Stimulated activated CD4-positive, alpha-beta T cell treated with anti-CD3 and anti-CD28 coated beads, Interleukin-2, amount 100 ng/mL, for 4 hours (primary cell): ENCODE data around the gene SLC39A11.

Experiments
- DNase-seq: peaks from one replicate; pipeline ENCODE4 v3.0.0-alpha.2; 2020; ENCODE audit warnings: low read depth

SLC39A11 gene

GRCh38 chr17:72870367-72870985 is 222.0 kb downstream of the SLC39A11 start:
- no peak for DNase-seq

GRCh38 chr17:72869630-72870029 is 222.9 kb downstream of the SLC39A11 start:
- no peak for DNase-seq

- DNase-seq, result no peak
These were observed 226.5 kb downstream of the SLC39A11 start for GRCh38 chr17:72865954-72866353.

GRCh38 chr17:72863526-72864211 is 228.8 kb downstream of the SLC39A11 start:
- DNase-seq, result no peak

- no peak for DNase-seq
These were observed 230.1 kb downstream of the SLC39A11 start for GRCh38 chr17:72862276-72862999.

- DNase-seq, result no peak
These were observed 230.7 kb downstream of the SLC39A11 start for GRCh38 chr17:72861811-72862210.

GRCh38 chr17:72860778-72861177 is 231.7 kb downstream of the SLC39A11 start:
- no peak for DNase-seq

- DNase-seq, result no peak
These were observed 233.5 kb downstream of the SLC39A11 start for GRCh38 chr17:72858826-72859495.

- no peak for DNase-seq
These were observed 238.8 kb downstream of the SLC39A11 start for GRCh38 chr17:72853440-72854415.

- DNase-seq, result no peak
These were observed 240.1 kb downstream of the SLC39A11 start for GRCh38 chr17:72852277-72852938.

GRCh38 chr17:72850410-72851118 is 241.9 kb downstream of the SLC39A11 start:
- DNase-seq, result no peak

GRCh38 chr17:72846399-72846798 is 246.1 kb downstream of the SLC39A11 start:
- no peak for DNase-seq

GRCh38 chr17:72843591-72843990 is 248.9 kb downstream of the SLC39A11 start:
- no peak for DNase-seq

- DNase-seq, result no peak
These were observed 252.5 kb downstream of the SLC39A11 start for GRCh38 chr17:72840019-72840418.

- no peak for DNase-seq
These were observed 253.3 kb downstream of the SLC39A11 start for GRCh38 chr17:72839131-72839725.

- DNase-seq, result no peak
These were observed 253.9 kb downstream of the SLC39A11 start for GRCh38 chr17:72838581-72838980.

- no peak for DNase-seq
These were observed 254.4 kb downstream of the SLC39A11 start for GRCh38 chr17:72838068-72838467.

- DNase-seq, result no peak
These were observed 255.2 kb downstream of the SLC39A11 start for GRCh38 chr17:72837335-72837734.

- no peak for DNase-seq
These were observed 259.2 kb downstream of the SLC39A11 start for GRCh38 chr17:72833128-72833765.
